Thoracic aorta (tissue), 2 donors: ENCODE measurements around the gene SLC9A5. TPM values are rescaled to one million over a fixed set of nuclear protein-coding genes. Genes with fewer than 3 reads are reported as not detected.

ENCODE experiments used
- ATAC-seq: fragments of 150-250 bp; one replicate; pipeline ENCODE4 v1.8.0; 2017; ENCODE audit warnings: low read depth; ENCODE audit not compliant: insufficient number of reproducible peaks, low FRiP score
- DNase-seq: peaks from one replicate; pipeline ENCODE4 v3.0.0-alpha.2; 2020; ENCODE audit warnings: low spot score
- H3K27ac ChIP-seq, 2 donors: fragments of 200-600 bp; sonication (generic); 1 replicate in 1 of 2; 2 replicates in 1 of 2; pipeline ENCODE4 v1.5.1; 2016; ENCODE audit warnings: mild to moderate bottlenecking in 2 of 2, moderate library complexity in 2 of 2
- H3K27me3 ChIP-seq: fragments of 200-600 bp; sonication (generic); replicated peaks from 2 replicates; pipeline ENCODE4 v1.6.0; 2016; ENCODE audit warnings: mild to moderate bottlenecking; ENCODE audit not compliant: insufficient read depth
- H3K36me3 ChIP-seq: fragments of 200-600 bp; sonication (generic); one replicate; pipeline ENCODE4 v1.5.1; 2016
- H3K4me1 ChIP-seq, 2 donors: fragments of 200-600 bp; sonication (generic); 1 replicate in 1 of 2; 2 replicates in 1 of 2; pipeline versions ENCODE4 v1.5.1 to v1.6.0; 2016; ENCODE audit warnings: low read depth in 2 of 2, mild to moderate bottlenecking in 1 of 2; ENCODE audit not compliant: control insufficient read depth in 1 of 2
- H3K4me3 ChIP-seq: fragments of 200-600 bp; sonication (generic); 2 replicates; pipeline ENCODE4 v1.5.1; 2016; ENCODE audit warnings: mild to moderate bottlenecking
- H3K9me3 ChIP-seq: fragments of 200-600 bp; sonication (generic); 2 replicates; pipeline ENCODE4 v1.5.1; 2016
- total RNA-seq, 2 donors: library from RNA; depleted of rRNA; stranded (reverse); fragments of >200 nt; gene quantifications; one replicate each; pipeline versions ENCODE4 v1.1.0 to v1.2.3, GENCODE V29; 2016
- TF ChIP-seq, protein P1 (sequence below): fragments of 200-600 bp; sonication (generic); IDR thresholded peaks from one replicate; pipeline ENCODE4 v1.5.1; 2019; ENCODE audit warnings: antibody characterized with exemption

SLC9A5 gene, protein sequence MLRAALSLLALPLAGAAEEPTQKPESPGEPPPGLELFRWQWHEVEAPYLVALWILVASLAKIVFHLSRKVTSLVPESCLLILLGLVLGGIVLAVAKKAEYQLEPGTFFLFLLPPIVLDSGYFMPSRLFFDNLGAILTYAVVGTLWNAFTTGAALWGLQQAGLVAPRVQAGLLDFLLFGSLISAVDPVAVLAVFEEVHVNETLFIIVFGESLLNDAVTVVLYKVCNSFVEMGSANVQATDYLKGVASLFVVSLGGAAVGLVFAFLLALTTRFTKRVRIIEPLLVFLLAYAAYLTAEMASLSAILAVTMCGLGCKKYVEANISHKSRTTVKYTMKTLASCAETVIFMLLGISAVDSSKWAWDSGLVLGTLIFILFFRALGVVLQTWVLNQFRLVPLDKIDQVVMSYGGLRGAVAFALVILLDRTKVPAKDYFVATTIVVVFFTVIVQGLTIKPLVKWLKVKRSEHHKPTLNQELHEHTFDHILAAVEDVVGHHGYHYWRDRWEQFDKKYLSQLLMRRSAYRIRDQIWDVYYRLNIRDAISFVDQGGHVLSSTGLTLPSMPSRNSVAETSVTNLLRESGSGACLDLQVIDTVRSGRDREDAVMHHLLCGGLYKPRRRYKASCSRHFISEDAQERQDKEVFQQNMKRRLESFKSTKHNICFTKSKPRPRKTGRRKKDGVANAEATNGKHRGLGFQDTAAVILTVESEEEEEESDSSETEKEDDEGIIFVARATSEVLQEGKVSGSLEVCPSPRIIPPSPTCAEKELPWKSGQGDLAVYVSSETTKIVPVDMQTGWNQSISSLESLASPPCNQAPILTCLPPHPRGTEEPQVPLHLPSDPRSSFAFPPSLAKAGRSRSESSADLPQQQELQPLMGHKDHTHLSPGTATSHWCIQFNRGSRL
- 1 to 10 TPM; 1.4 to 1.8 TPM for total RNA-seq

DNA sequence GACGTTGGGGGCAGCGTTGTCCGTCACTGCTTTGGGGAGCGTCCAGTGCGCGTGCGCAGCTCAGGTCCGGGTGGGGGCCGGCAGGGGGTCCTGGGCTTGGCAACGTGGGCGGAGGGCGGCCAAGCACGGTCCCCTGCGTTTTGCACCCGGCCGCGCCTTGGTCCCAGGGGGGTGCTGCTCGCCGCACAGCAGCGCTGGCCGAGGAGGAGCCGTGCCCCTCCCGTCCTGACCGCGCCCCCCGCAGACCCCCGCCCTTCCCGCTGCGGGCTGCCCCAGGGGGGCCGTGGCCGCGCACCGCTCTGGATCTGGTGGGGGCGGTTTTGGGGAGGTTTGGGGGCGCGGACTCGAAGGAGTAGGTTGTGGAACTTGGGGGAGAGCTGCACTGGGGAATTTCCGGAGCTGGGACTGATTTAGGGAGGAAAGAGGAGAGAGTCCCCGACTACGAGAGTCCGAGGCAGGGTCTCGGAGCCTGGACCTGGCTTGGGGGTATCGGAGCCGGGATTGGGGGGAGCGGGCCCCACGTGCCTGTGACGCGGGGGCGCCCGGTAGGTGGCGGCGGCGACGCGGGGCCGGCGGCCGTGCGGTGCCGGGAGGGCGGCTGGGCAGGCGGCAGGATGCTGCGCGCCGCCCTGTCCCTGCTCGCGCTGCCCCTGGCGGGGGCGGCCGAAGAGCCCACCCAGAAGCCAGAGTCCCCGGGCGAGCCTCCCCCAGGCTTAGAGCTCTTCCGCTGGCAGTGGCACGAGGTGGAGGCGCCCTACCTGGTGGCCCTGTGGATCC lies at the start of gene SLC9A5:
SLC9A5 (plus strand) TSS at position 579 of the 777 bp plus-strand sequence; CDS start at position 615, 36 bp downstream.
- peak within 1 kb of the TSS; percentile 82 for H3K4me3 ChIP-seq
- H3K27ac ChIP-seq, result no peak within 1 kb of the TSS
- TF ChIP-seq, protein P1, sequence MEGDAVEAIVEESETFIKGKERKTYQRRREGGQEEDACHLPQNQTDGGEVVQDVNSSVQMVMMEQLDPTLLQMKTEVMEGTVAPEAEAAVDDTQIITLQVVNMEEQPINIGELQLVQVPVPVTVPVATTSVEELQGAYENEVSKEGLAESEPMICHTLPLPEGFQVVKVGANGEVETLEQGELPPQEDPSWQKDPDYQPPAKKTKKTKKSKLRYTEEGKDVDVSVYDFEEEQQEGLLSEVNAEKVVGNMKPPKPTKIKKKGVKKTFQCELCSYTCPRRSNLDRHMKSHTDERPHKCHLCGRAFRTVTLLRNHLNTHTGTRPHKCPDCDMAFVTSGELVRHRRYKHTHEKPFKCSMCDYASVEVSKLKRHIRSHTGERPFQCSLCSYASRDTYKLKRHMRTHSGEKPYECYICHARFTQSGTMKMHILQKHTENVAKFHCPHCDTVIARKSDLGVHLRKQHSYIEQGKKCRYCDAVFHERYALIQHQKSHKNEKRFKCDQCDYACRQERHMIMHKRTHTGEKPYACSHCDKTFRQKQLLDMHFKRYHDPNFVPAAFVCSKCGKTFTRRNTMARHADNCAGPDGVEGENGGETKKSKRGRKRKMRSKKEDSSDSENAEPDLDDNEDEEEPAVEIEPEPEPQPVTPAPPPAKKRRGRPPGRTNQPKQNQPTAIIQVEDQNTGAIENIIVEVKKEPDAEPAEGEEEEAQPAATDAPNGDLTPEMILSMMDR, result no peak
- no peaks in the 10 kb centered on the region for H3K9me3 ChIP-seq
- H3K27me3 ChIP-seq, result no peaks in the 10 kb centered on the region
- no peaks in the 10 kb centered on the region for H3K36me3 ChIP-seq
- peaks cover 32 to 43% of the 10 kb centered on the region in 2 donors for H3K4me1 ChIP-seq
- ATAC-seq (no peak), DNase-seq (no peak)

DNA sequence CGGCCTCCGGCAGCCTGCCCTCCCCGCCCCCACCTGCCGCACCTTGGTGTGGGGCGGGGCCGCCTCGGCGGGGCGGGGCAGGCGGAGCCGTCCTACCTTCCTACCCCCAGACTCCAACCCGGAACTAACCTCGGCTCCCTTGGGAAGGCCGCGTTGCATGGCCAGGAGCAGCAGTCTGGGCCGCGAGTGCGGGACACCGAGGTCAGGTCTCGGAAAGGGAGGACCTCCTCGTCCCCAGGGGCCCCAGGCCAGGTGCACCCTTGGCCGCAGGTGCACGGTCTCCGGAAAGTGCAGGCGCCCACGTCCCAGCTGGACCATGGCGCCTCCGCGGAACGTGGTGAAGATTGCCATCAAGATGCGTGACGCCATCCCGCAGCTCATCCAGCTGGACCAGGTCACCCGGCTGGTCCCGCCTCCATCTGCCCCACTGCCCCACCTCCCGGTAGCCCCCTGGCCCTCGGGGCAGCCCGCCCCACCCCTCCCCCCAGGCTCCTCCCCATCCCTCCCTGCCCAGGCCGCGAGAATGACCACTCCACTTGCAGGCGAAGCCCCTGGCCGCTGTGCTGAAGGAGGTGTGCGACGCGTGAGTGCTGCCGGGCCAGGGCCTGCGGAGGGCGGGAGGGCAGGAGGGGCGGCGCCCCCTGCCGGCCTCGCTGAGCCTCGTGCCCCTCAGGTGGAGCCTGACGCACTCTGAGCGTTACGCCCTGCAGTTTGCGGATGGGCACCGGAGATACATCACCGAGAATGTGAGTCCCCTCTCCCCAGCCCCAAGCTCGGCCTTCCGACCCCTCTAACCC lies 49.6 kb upstream of the SLC9A5 start, which contains the start of gene ELMO3:
ELMO3 (plus strand) TSS at position 121 of the 797 bp plus-strand sequence; CDS start at position 317, 196 bp downstream.
- Histone ChIP-seq H3K4me1 (peaks cover 0 to 12% of the 10 kb centered on the region in 2 donors), H3K4me3 (no peak within 1 kb of the TSS), H3K9me3 (no peaks in the 10 kb centered on the region), H3K27ac (no peak within 1 kb of the TSS), H3K27me3 (no peaks in the 10 kb centered on the region), H3K36me3 (peaks cover 50% of the 10 kb centered on the region)
- no peak for DNase-seq
- no peak for ATAC-seq
- TF ChIP-seq, protein P1, result no peak

DNA sequence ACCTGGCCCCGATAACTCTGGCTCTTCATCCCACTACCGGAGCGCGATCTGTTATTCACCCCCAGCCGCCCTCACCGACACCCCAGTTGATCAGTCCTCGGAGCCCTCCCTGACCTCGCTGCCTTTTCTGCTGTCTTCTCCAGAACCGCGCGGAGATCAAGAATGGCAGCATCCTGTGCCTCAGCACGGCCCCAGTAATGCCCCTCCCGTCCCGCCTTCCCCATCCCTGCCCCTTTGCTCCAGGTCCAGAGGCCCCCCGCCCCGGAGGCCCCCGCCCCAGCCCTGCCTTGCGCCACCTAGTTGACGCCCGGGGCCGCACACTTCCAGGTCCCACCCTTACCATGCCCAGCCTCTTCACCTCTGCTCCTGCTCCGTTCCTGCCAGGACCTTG lies 49.0 kb upstream of the SLC9A5 start:
- Histone ChIP-seq H3K27ac (no peak overlapping the region), H3K4me1 (peaks cover 0 to 10% of the 10 kb centered on the region in 2 donors), H3K36me3 (peaks cover 46% of the 10 kb centered on the region), H3K27me3 (no peaks in the 10 kb centered on the region), H3K4me3 (no peak overlapping the region), H3K9me3 (no peaks in the 10 kb centered on the region)
- DNase-seq, result no peak
- TF ChIP-seq, protein P1, result no peak
- ATAC-seq, result no peak

DNA sequence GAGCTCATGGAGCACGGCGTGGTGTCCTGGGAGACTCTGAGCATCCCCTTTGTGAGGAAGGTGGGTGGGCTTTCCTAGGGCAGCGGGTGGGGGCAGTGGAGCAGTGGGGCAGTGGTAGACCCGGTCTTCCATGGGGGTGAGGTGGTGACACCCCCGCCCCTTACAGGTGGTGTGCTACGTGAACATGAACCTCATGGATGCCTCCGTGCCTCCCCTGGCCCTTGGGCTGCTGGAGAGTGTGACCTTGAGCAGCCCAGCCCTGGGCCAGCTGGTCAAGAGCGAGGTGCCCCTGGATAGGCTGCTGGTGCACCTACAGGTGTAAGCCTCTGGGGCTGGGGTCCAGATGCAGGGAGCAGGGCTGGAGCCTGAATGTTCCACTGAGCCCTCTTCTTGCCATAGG lies 48.3 kb upstream of the SLC9A5 start:
- H3K27me3 ChIP-seq, result no peaks in the 10 kb centered on the region
- no peak overlapping the region for H3K4me3 ChIP-seq
- H3K9me3 ChIP-seq, result no peaks in the 10 kb centered on the region
- TF ChIP-seq, protein P1, result no peak
- peaks cover 0 to 10% of the 10 kb centered on the region in 2 donors for H3K4me1 ChIP-seq
- peaks cover 39% of the 10 kb centered on the region for H3K36me3 ChIP-seq
- ATAC-seq (no peak), DNase-seq (no peak)
- no peak overlapping the region for H3K27ac ChIP-seq
